Osteoblast (primary cell): Measurements from ENCODE around the gene CGGBP1. TPM values are rescaled to one million over a fixed set of nuclear protein-coding genes. Genes with fewer than 3 reads are reported as not detected.
A peak's percentile ranks its signal among the peaks of the same experiment; 100 is the strongest.

Experiments
- DNase-seq: peaks from one replicate; pipeline ENCODE4 v3.0.0; 2011; ENCODE audit warnings: low spot score, mixed read lengths; ENCODE audit not compliant: insufficient read length; ENCODE audit errors: missing footprints
- H2AFZ ChIP-seq: 2 replicates; pipeline ENCODE4 v1.6.0; 2011; ENCODE audit warnings: mild to moderate bottlenecking, low read length
- H3K27ac ChIP-seq: 2 replicates; pipeline ENCODE4 v1.5.1; 2011; ENCODE audit warnings: mild to moderate bottlenecking, low read depth, low read length, moderate library complexity
- H3K27me3 ChIP-seq: 2 replicates; pipeline ENCODE4 v1.6.0; 2012; ENCODE audit warnings: mild to moderate bottlenecking, control low read depth, inconsistent platforms, low read length, moderate library complexity; ENCODE audit not compliant: insufficient read depth
- H3K36me3 ChIP-seq: 2 replicates; pipeline ENCODE4 v1.5.1; 2011; ENCODE audit warnings: mild to moderate bottlenecking, low read length, control low read depth, moderate library complexity; ENCODE audit not compliant: insufficient read depth
- H3K4me1 ChIP-seq: 2 replicates; pipeline ENCODE4 v1.5.1; 2011; ENCODE audit warnings: mild to moderate bottlenecking, low read length, control low read depth, moderate library complexity; ENCODE audit not compliant: insufficient read depth
- H3K4me2 ChIP-seq: 2 replicates; pipeline ENCODE4 v1.6.0; 2011; ENCODE audit warnings: mild to moderate bottlenecking, low read length; ENCODE audit not compliant: insufficient read depth
- H3K4me3 ChIP-seq: fragments of 200-600 bp; sonication (generic); 3 replicates; pipeline ENCODE4 v1.5.1; 2012; ENCODE audit warnings: mild to moderate bottlenecking, low read length, inconsistent platforms; ENCODE audit not compliant: insufficient read depth
- H3K79me2 ChIP-seq: 2 replicates; pipeline ENCODE4 v1.6.0; 2012; ENCODE audit warnings: mild to moderate bottlenecking, low read length, control low read depth, inconsistent platforms; ENCODE audit not compliant: insufficient read depth
- H3K9me3 ChIP-seq: 2 replicates; pipeline ENCODE4 v1.5.1; 2011; ENCODE audit warnings: low read depth, low read length, control low read depth
- H4K20me1 ChIP-seq: 2 replicates; pipeline ENCODE4 v1.6.0; 2012; ENCODE audit warnings: mild to moderate bottlenecking, low read length, control low read depth; ENCODE audit not compliant: insufficient read depth
- CTCF ChIP-seq: IDR thresholded peaks from 2 replicates; pipeline ENCODE4 v1.5.1; 2011; ENCODE audit warnings: mild to moderate bottlenecking, low read depth, low read length, moderate library complexity; ENCODE audit errors: extremely low read depth
- total RNA-seq: library from RNA; depleted of rRNA; stranded (reverse); fragments of >200 nt; gene quantifications from 2 replicates; pipeline ENCODE4 v1.2.3, GENCODE V29; 2012

The CGGBP1 gene
- total RNA-seq, 1 donor, result 107 TPM

GRCh38 chr3:88046766-88047165 lies 12.0 kb downstream of the CGGBP1 start:
- peak overlapping the region; percentile 86 for H2AFZ ChIP-seq
- no peaks in the 10 kb centered on the region for H3K4me1 ChIP-seq
- H3K36me3 ChIP-seq, result no peaks in the 10 kb centered on the region
- no peak for DNase-seq
- peak overlapping the region; percentile 41 for H3K4me2 ChIP-seq
- no peak overlapping the region for H3K27ac ChIP-seq
- no peak overlapping the region for H3K4me3 ChIP-seq
- no peak for TF ChIP-seq CTCF
- H3K9me3 ChIP-seq, result no peaks in the 10 kb centered on the region
- H4K20me1 ChIP-seq, result no peaks in the 10 kb centered on the region
- H3K27me3 ChIP-seq, result no peaks in the 10 kb centered on the region
- H3K79me2 ChIP-seq, result no peaks in the 10 kb centered on the region

- Histone ChIP-seq H3K27ac (no peak overlapping the region), H3K4me1 (no peaks in the 10 kb centered on the region), H3K36me3 (no peaks in the 10 kb centered on the region), H3K9me3 (no peaks in the 10 kb centered on the region), H2AFZ (no peak overlapping the region), H3K4me3 (no peak overlapping the region), H3K4me2 (no peak overlapping the region), H4K20me1 (no peaks in the 10 kb centered on the region), H3K79me2 (no peaks in the 10 kb centered on the region), H3K27me3 (no peaks in the 10 kb centered on the region)
- no peak for TF ChIP-seq CTCF
- no peak for DNase-seq
These were observed 14.4 kb downstream of the CGGBP1 start for GRCh38 chr3:88044411-88044810.

- no peaks in the 10 kb centered on the region for H3K27me3 ChIP-seq
- H3K4me1 ChIP-seq, result peaks cover 13% of the 10 kb centered on the region
- no peaks in the 10 kb centered on the region for H3K79me2 ChIP-seq
- no peaks in the 10 kb centered on the region for H3K36me3 ChIP-seq
- H4K20me1 ChIP-seq, result no peaks in the 10 kb centered on the region
- no peak overlapping the region for H3K27ac ChIP-seq
- no peak for TF ChIP-seq CTCF
- no peak for DNase-seq
- H2AFZ ChIP-seq, result peak overlapping the region; percentile 40
- no peak overlapping the region for H3K4me3 ChIP-seq
- no peaks in the 10 kb centered on the region for H3K9me3 ChIP-seq
- no peak overlapping the region for H3K4me2 ChIP-seq
These were observed 17.8 kb downstream of the CGGBP1 start for GRCh38 chr3:88041005-88041404.

- Histone ChIP-seq H3K4me3 (no peak overlapping the region), H3K9me3 (no peaks in the 10 kb centered on the region), H3K27me3 (no peaks in the 10 kb centered on the region), H4K20me1 (no peaks in the 10 kb centered on the region), H3K4me1 (peaks cover 13% of the 10 kb centered on the region), H2AFZ (no peak overlapping the region), H3K4me2 (no peak overlapping the region), H3K36me3 (no peaks in the 10 kb centered on the region), H3K27ac (no peak overlapping the region), H3K79me2 (no peaks in the 10 kb centered on the region)
- no peak for TF ChIP-seq CTCF
- DNase-seq, result no peak
These were observed 18.3 kb downstream of the CGGBP1 start for GRCh38 chr3:88040529-88040928.
